ENCODE results near the gene DOCK11. TPM values are rescaled to one million over a fixed set of nuclear protein-coding genes. Genes with fewer than 3 reads are reported as not detected.

The DOCK11 gene
- total and polyA plus RNA-seq, 2 of the 4 experiments (the other 2 are of a cell fraction) = 3.9 to 13.1 TPM

GRCh38 chrX:118553042-118553710, 57.6 kb downstream of the DOCK11 start:
- Histone ChIP-seq H3K56ac (ENCODE audit: extremely low read depth, insufficient read depth, low read length) (no peak overlapping the region), H2AK9ac (replicated peaks; ENCODE audit: low read depth, low read length, poor library complexity) (no peak overlapping the region), H3K23ac (ENCODE audit: low read depth, low read length) (no peak overlapping the region), H2BK20ac (ENCODE audit: low read depth, low read length) (no peak overlapping the region), H4K20me1 (ENCODE audit: insufficient read depth, low read length) (no peaks in the 10 kb centered on the region), H4K91ac (ENCODE audit: insufficient read depth, low read depth, low read length) (no peak overlapping the region), H2AK5ac (ENCODE audit: low read depth, low read length) (no peak overlapping the region), H3K36me3 (ENCODE audit: control insufficient read depth, insufficient read depth, low read length) (0 out of 2 replicates have a peak, but pooled peaks cover 2% of the 10 kb centered on the region), H3K4me1 (ENCODE audit: control insufficient read depth, insufficient read depth, low read length) (no peaks in the 10 kb centered on the region), H4K8ac (ENCODE audit: low read depth in 2 of 2, low read length in 2 of 2) (no peak overlapping the region), H4K5ac (ENCODE audit: low read depth, low read length) (no peak overlapping the region), H2BK15ac (ENCODE audit: low read depth, low read length) (no peak overlapping the region), H3K9me1 (ENCODE audit: insufficient read depth, low read length) (no peaks in the 10 kb centered on the region; the same call in 1 of the 2 replicates), H3K9me3 (ENCODE audit: control insufficient read depth, insufficient read depth, low read length) (no peaks in the 10 kb centered on the region), H3K79me1 (ENCODE audit: low read depth in 1 of 2, low read length in 2 of 2) (no peaks in the 10 kb centered on the region), H3K4ac (ENCODE audit: low read depth, low read length) (no peak overlapping the region), H3K27ac (ENCODE audit: insufficient read depth, low read length) (no peak overlapping the region), H2BK120ac (ENCODE audit: low read depth, low read length) (no peak overlapping the region), H3K4me3 (ENCODE audit: insufficient read depth, low read depth, low read length) (no peak overlapping the region), H3K4me2 (ENCODE audit: low read depth, low read length) (no peak overlapping the region), H2BK5ac (ENCODE audit: low read depth, low read length, poor library complexity, severe bottlenecking) (no peak overlapping the region), H3K27me3 (ENCODE audit: control insufficient read depth, insufficient read depth, low read length) (no peaks in the 10 kb centered on the region; the same call in 1 of the 2 replicates), H3K14ac (replicated peaks; ENCODE audit: low read depth, low read length) (no peak overlapping the region), H2AFZ (replicated peaks; ENCODE audit: low read length, poor library complexity) (no peak overlapping the region), H3K18ac (ENCODE audit: low read depth, low read length) (no peak overlapping the region), H3K9ac (ENCODE audit: low read depth, low read length) (no peak overlapping the region)
- DNase-seq (no peak), ATAC-seq (ENCODE audit: low read depth) (no peak)
- TF ChIP-seq POLR2A (IDR thresholded peaks at IDR 0.05; ENCODE audit: low read depth, low read length) (no peak), CEBPB (IDR thresholded peaks at IDR 0.05; ENCODE audit: low read depth, low read length) (no peak), CHD1 (IDR thresholded peaks at IDR 0.05; ENCODE audit: low read depth, low read length) (no peak), RFX5 (IDR thresholded peaks at IDR 0.05; ENCODE audit: low read depth, low read length) (no peak), NFE2L2 (IDR thresholded peaks at IDR 0.05; ENCODE audit: low read depth, low read length) (no peak), CTCF (conservative IDR thresholded peaks at IDR 0.05; ENCODE audit: low read depth, low read length) (no peak), SMC3 (IDR thresholded peaks at IDR 0.05; ENCODE audit: low read depth, low read length) (no peak), BHLHE40 (IDR thresholded peaks at IDR 0.05; ENCODE audit: low read depth, low read length) (no peak), RCOR1 (IDR thresholded peaks at IDR 0.05; ENCODE audit: insufficient replicate concordance, low read length) (no peak), MXI1 (IDR thresholded peaks at IDR 0.05; ENCODE audit: borderline replicate concordance, low read depth, low read length) (no peak), MAFK (IDR thresholded peaks at IDR 0.05; ENCODE audit: low read depth, low read length) (no peak), ELK1 (IDR thresholded peaks at IDR 0.05; ENCODE audit: borderline replicate concordance, low read depth, low read length) (no peak), FOS (IDR thresholded peaks at IDR 0.05; ENCODE audit: low read depth, low read length) (no peak), MAZ (IDR thresholded peaks at IDR 0.05; ENCODE audit: borderline replicate concordance, low read depth, low read length) (no peak), USF2 (IDR thresholded peaks at IDR 0.05; ENCODE audit: low read depth, low read length) (no peak), RAD21 (IDR thresholded peaks at IDR 0.05; ENCODE audit: low read length) (no peak)
- BruUV-seq (replicated peaks) = no TSS peak
- in situ Hi-C loops (cut with MboI; ENCODE audit: low sequenced_read_pairs) (no loop called here), dilution Hi-C loops (cut with HindIII; ENCODE audit: low sequenced_read_pairs, unreplicated experiment) (no loop called here), intact Hi-C loops (cut with micrococcal nuclease) (no loop called here)
- ChIA-PET CTCF (interaction anchor here (0.5 kb wide), 1 partner anchor 9 kb away, joined by 6 read pairs; no protein-coding TSS in a partner anchor), POLR2A (ENCODE audit: unreplicated experiment) (no interaction called here)
- no CpG with 5 or more reads among the region's 2 CpGs for WGBS, 2 experiments (ENCODE audit: extremely low coverage in 2 of 2, insufficient read length in 1 of 2)
